Activated B cell treated with CpG ODN at 0.5 μM for 24 hours (primary cell): ENCODE measurements around the gene ADCK2. TPM values are rescaled to one million over a fixed set of nuclear protein-coding genes. Genes with fewer than 3 reads are reported as not detected.
A peak's percentile ranks its signal among the peaks of the same experiment; 100 is the strongest.

Experiments
- ATAC-seq: fragments of 200-7000 bp; cut with Tn5 transposase; one replicate; pipeline ENCODE4 v1.10.0; 2021; ENCODE audit warnings: low read depth, mild to moderate bottlenecking, moderate library complexity
- CTCF ChIA-PET: fragments of 350-600 bp; sonication (Branson Sonifier 250); formaldehyde crosslinking; loops from one replicate; lab custom pipeline; 2021; ENCODE audit warnings: antibody characterized with exemption; lab: Charles Lee
- POLR2A ChIA-PET: fragments of 350-600 bp; sonication (Branson Sonifier 250); formaldehyde crosslinking; loops from one replicate; lab custom pipeline; 2021; ENCODE audit warnings: antibody characterized with exemption; lab: Charles Lee
- DNase-seq: peaks from one replicate; pipeline ENCODE4 v3.0.0; 2022
- H3K27ac Mint-ChIP-seq: one replicate; pipeline ENCODE4 v1.8.0; 2020; ENCODE audit warnings: mixed read lengths
- H3K27me3 Mint-ChIP-seq: one replicate; pipeline ENCODE4 v1.8.0; 2021; ENCODE audit warnings: mixed read lengths
- H3K36me3 Mint-ChIP-seq: one replicate; pipeline ENCODE4 v1.8.0; 2021; ENCODE audit warnings: low read depth, mixed read lengths
- H3K4me1 Mint-ChIP-seq: one replicate; pipeline ENCODE4 v1.8.0; 2021; ENCODE audit warnings: mixed read lengths
- H3K4me3 Mint-ChIP-seq: one replicate; pipeline ENCODE4 v1.8.0; 2020; ENCODE audit warnings: mild to moderate bottlenecking, mixed read lengths
- H3K9me3 Mint-ChIP-seq: one replicate; pipeline ENCODE4 v1.8.0; 2020; ENCODE audit warnings: mixed read lengths
- intact Hi-C: fragments of 100-400 bp; cut with micrococcal nuclease; formaldehyde crosslinking; loops from one replicate; pipeline ENCODE4 v1.15.1; 2024
- total RNA-seq: library from RNA; stranded (reverse); gene quantifications from 2 replicates; pipeline ENCODE4 v1.2.3, GENCODE V29; 2022
- TF ChIP-seq, protein P1 (sequence below): fragments of 200-600 bp; IDR thresholded peaks from one replicate; pipeline ENCODE4 v1.8.0; 2022; ENCODE audit warnings: antibody characterized with exemption, mild to moderate bottlenecking

Gene ADCK2
- total RNA-seq, 1 donor from 2014 or later, result 19.1 TPM

DNA sequence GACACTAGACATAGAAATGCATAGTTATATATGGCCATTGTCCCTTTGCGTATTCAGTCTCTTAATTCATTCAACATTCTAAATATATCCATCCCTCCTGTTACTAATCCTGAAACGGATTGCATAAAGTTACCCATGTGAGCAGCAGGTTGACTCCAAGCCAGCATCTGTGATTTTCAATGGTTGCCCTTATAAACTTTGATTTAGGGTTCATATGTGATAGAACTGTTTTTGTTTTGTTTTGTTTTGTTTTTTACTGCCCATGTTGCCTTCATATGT lies 18.7 kb upstream of the ADCK2 start:
- intact Hi-C loops, result no loop called here
- POLR2A ChIA-PET, result interaction anchor here (1.1 to 1.3 kb wide), 2 partner anchors 19 to 177 kb away, joined by 3 read pairs; partner anchors contain the start of gene ADCK2

GRCh38 chr7:140654661-140655060 lies 18.1 kb upstream of the ADCK2 start:
- intact Hi-C loops, result loop anchor here (5.0 kb wide), 1 partner anchor 358 kb away; the partner anchor contains the start of gene MRPS33
- Mint-ChIP-seq H3K27ac (no peak overlapping the region), H3K4me1 (peaks cover 20% of the 10 kb centered on the region), H3K9me3 (no peaks in the 10 kb centered on the region), H3K4me3 (no peak overlapping the region), H3K36me3 (no peaks in the 10 kb centered on the region), H3K27me3 (peaks cover 2% of the 10 kb centered on the region)
- POLR2A ChIA-PET, result no interaction called here
- CTCF ChIA-PET, result interaction anchor here (1.0 to 4.4 kb wide), 2 partner anchors 20 to 137 kb away, joined by 3 to 50 read pairs; no protein-coding TSS in a partner anchor
- DNase-seq (no peak), ATAC-seq (no peak)
- TF ChIP-seq, protein P1, sequence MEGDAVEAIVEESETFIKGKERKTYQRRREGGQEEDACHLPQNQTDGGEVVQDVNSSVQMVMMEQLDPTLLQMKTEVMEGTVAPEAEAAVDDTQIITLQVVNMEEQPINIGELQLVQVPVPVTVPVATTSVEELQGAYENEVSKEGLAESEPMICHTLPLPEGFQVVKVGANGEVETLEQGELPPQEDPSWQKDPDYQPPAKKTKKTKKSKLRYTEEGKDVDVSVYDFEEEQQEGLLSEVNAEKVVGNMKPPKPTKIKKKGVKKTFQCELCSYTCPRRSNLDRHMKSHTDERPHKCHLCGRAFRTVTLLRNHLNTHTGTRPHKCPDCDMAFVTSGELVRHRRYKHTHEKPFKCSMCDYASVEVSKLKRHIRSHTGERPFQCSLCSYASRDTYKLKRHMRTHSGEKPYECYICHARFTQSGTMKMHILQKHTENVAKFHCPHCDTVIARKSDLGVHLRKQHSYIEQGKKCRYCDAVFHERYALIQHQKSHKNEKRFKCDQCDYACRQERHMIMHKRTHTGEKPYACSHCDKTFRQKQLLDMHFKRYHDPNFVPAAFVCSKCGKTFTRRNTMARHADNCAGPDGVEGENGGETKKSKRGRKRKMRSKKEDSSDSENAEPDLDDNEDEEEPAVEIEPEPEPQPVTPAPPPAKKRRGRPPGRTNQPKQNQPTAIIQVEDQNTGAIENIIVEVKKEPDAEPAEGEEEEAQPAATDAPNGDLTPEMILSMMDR, result no peak

More for the DNA sequence above, 18.7 kb upstream of the ADCK2 start:
- DNase-seq, result no peak
- ATAC-seq, result no peak
- Mint-ChIP-seq H3K4me3 (no peak overlapping the region), H3K36me3 (no peaks in the 10 kb centered on the region), H3K4me1 (peaks cover 20% of the 10 kb centered on the region), H3K9me3 (no peaks in the 10 kb centered on the region), H3K27me3 (peaks cover 2% of the 10 kb centered on the region), H3K27ac (no peak overlapping the region)
- CTCF ChIA-PET, result interaction anchor here (0.6 to 4.4 kb wide), 9 partner anchors 12 to 177 kb away, joined by 3 to 50 read pairs (median 3); no protein-coding TSS in a partner anchor
- TF ChIP-seq, protein P1, result no peak

- CTCF ChIA-PET, result interaction anchor here (1.2 to 1.9 kb wide), 2 partner anchors 138 to 356 kb away, joined by 3 to 4 read pairs; no protein-coding TSS in a partner anchor
- Mint-ChIP-seq H3K9me3 (no peaks in the 10 kb centered on the region), H3K4me3 (peak overlapping the region; percentile 79), H3K36me3 (no peaks in the 10 kb centered on the region), H3K4me1 (peaks cover 20% of the 10 kb centered on the region), H3K27me3 (peaks cover 2% of the 10 kb centered on the region), H3K27ac (peak overlapping the region; percentile 90)
- intact Hi-C loops, result loop anchor here (1.0 to 5.0 kb wide), 3 partner anchors 18 to 463 kb away; partner anchors contain the start of gene MRPS33
- no peak for DNase-seq
- TF ChIP-seq, protein P1, result no peak
- POLR2A ChIA-PET, result interaction anchor here (1.0 to 1.4 kb wide), 2 partner anchors 17 to 178 kb away, joined by 3 to 4 read pairs; partner anchors contain the start of gene ADCK2
- ATAC-seq, result no peak
Measured at GRCh38 chr7:140655511-140656408, 17.0 kb upstream of the ADCK2 start.

- ChIA-PET CTCF (interaction anchor here (1.2 to 1.9 kb wide), 2 partner anchors 139 to 355 kb away, joined by 3 to 4 read pairs; no protein-coding TSS in a partner anchor), POLR2A (interaction anchor here (0.5 to 1.4 kb wide), 3 partner anchors 16 to 179 kb away, joined by 3 to 7 read pairs (median 4); partner anchors contain the start of gene ADCK2)
- Mint-ChIP-seq H3K36me3 (no peaks in the 10 kb centered on the region), H3K4me3 (peak overlapping the region; percentile 79), H3K27me3 (peaks cover 2% of the 10 kb centered on the region), H3K9me3 (no peaks in the 10 kb centered on the region), H3K27ac (peak overlapping the region; percentile 90), H3K4me1 (peaks cover 20% of the 10 kb centered on the region)
- ATAC-seq, result peak; percentile 93
- TF ChIP-seq, protein P1, result no peak
- intact Hi-C loops, result loop anchor here (1.0 to 5.0 kb wide), 3 partner anchors 16 to 464 kb away; partner anchors contain the start of gene MRPS33
- DNase-seq, result no peak
Measured at GRCh38 chr7:140656548-140657515, 15.9 kb upstream of the ADCK2 start.
